ENCODE data around the gene SLC25A21.

Gene SLC25A21

DNA sequence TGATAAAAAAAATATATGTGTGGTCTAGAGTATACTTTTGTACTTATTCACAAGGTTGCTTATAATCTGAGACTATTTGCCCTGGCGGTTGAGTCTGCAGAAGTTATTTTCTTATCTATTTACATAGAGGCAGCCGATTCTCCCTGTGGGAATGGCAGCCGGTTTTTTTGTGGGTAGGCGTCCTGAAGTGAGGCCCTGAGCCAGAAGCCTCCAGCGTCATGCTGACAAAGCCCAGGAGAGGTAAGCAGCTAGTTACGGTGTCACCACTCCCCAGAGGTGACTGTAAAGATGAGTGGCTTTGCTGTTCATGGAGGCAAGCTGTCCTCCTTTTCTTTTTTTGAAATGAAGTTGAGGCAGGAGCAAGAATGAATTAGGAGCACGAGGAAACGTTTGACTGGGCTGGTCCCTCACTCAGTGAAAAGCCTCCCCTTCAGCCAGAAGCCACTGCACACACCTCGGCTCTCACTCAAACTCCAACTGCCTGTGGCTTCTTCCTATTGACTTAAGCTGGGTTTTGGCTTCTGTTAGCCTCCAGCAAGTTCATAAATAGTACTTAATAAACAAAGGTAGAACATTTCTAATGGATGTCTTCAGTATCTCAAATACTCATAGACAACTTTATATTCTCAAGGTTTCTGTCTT, 489.2 kb downstream of the SLC25A21 start:
- no peak for DNase-seq

DNA sequence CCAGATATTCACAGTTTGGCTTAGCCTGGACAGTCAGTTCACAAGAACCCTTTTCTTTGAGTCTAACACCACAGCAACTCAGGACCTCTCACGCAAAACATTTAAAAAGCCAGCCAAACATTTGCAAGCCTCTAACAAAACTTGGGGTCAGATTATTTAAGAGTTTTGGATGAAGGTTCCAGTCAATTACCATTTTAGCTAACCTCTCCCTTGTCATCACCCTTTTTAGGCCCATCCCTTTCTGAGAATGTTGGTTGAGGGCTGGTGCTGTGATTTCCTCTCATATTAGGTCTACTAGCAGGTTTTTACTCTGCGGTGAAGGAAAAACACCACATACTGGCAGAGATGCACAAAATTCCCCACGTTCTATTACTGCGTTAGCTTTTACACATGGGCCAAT, 490.1 kb downstream of the SLC25A21 start:
- no peak for DNase-seq

DNA sequence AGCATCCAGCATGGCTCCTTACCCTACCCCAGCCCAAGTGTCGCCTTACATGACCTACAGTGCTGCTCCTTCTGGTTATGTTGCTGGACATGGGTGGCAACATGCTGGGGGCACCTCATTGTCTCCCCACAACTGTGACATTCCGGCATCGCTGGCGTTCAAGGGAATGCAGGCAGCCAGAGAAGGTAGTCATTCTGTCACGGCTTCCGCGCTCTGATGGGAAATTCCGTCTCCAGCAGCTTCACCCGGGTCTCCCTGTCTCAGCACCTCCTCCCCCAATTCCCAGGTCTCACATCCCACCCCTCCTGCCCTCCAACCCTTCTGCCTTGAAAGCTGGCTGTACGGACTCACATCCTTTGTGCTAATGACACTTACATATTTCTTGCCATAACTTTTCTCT, 496.2 kb downstream of the SLC25A21 start:
- no peak for DNase-seq

DNA sequence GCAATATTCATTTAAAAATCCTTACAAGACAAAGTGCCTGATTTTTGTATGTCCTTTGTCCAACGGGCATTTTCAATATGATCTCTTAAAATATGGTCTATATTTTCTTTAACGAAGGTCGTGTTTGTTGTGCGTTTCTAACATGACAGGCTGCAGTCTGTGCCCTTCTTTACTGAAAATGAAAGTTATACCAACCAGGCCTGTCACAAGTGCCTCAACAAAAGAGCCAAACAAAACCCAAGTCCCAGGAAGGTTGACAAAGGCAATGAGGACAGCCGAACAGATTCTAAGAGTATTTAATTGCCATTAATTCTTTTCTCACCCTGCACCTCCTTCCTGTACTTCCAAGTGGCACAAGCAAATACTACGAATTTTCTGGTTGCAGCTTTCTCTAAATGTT, 496.8 kb downstream of the SLC25A21 start:
- DNase-seq = no peak

DNA sequence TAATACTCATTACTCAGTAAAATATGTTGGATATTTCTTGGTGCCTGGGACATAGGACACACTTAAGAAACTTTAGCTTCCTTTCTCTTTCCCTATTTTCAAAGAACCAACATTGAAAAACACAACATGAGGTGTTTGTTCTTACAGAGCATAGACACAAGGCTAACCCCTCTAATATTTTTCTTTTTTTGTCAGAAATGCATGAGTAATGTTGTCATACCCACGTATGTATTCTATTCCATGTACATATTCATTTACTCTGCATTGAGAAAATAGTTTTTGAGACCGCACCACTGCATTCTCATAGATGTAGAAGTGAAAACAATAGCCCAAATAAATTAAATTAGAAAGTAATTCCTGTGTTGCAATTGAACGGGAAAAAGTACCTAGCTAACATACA, 497.7 kb downstream of the SLC25A21 start:
- DNase-seq = no peak

DNA sequence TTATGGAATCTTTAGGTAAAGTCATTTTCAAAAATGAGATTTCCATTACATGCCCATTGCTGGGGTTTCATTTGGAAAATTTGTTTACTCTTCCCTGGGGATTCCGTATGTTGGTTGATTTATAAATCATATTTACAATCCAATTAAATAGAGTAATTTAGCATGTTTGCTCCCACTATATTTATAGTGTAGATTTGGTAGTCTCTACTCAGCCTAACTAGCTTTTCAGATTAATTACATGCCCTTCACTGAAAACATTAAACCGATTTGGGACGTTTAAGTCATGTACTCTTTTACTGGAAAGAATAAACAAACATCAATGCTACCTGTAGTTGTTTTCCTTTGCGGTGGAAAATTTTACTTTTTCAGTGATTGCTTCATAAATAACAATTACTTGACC, 500.3 kb downstream of the SLC25A21 start:
- peak; percentile 46 for DNase-seq

DNA sequence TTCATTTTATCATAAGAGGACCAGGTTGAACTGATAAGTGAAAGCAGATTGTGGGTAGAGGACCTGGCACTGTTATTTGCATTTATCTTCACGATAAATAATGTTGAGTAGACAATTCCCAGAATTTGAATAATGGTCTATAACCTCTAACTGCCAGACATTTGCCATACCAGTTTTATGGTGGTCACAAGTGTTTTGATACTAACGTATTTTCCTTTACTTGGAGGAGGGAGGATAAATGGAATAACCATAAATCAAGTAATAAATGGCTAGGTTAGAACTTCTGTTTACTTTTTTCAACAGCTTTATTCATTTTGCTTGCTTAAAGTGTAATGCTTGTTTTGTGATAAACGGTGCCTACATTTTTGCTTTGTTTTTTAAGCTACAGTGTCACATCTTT, 501.3 kb downstream of the SLC25A21 start:
- DNase-seq = no peak

DNA sequence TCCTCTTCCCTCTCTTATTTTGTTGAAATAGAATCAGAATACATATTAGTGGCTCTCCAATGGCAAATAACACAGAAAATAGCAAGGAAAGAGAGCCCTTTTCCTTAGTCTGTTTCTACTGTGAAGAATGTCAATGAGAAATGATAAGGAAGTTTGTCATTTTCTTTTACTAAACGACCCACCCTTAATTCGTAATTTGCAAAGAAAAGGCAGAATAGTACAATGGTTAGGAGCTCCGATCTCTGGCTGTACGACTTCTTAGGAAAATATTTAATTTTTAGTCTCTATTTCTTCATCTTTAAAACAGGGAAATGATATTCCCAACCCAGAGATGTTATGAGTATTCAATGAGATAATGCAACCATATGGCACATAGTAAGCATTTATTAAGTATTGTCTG, 504.7 kb downstream of the SLC25A21 start:
- DNase-seq = no peak

DNA sequence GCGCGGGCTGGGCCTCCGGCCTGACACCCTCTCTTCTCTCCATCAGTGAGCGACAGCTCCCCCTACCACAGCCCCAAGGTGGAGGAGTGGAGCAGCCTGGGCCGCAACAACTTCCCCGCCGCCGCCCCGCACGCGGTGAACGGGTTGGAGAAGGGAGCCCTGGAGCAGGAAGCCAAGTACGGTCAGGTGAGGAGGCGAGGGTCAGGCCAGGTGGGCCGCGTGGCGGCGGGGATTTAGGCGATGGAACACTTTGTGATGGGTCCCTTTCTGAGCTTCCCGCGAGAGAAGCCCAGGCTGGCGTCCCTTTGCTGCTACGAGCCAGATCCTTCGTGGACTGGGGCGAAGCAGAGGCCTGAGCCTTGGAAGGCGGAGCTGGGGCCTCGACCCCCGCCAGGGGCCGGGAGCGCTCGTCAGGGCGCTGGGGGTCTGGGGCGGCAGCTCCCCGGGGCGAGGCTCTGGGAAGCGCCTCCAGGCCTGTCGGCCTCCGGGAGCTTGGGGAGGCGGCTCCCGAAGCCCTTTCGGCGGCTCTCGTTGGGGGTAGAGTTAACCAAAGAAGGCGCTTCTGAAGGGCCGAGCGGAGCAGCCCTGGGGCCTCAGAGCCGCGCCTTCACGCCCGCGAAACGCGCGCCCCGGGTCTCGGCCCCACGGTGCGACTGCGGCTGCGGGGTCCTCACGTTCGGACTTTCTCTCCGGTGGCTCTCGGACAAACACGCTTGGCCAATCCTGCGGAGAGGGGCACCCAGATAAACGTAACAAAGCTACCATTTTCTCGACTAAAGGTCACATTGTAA, 505.8 kb downstream of the SLC25A21 start:
- no peak for DNase-seq

DNA sequence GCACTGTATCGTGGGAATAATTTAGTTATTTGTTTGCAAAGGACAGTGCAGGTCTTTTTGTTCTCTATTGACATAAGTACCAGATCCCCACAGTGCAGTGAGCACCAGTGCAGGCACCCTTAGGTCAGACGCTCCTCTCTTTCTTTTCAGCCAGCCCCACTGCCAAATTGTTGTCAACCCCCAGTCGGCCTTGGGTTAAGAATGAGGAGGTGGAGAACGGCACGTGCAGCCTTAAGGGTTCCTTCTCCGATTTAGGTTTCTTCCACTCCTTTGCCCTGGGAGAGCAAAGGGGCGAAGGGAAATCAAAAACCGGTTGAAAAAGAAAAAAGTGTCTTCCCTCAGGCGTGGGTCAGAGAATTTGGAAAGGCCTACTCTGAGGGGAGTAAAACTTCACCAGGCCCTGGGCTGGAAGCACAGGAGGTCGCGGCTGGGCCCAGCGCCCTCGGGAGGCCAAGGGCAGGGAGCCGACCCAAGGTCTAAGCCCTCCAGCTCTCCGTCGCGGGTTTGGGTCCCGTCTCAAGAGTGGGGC, 506.5 kb downstream of the SLC25A21 start:
- DNase-seq = no peak

DNA sequence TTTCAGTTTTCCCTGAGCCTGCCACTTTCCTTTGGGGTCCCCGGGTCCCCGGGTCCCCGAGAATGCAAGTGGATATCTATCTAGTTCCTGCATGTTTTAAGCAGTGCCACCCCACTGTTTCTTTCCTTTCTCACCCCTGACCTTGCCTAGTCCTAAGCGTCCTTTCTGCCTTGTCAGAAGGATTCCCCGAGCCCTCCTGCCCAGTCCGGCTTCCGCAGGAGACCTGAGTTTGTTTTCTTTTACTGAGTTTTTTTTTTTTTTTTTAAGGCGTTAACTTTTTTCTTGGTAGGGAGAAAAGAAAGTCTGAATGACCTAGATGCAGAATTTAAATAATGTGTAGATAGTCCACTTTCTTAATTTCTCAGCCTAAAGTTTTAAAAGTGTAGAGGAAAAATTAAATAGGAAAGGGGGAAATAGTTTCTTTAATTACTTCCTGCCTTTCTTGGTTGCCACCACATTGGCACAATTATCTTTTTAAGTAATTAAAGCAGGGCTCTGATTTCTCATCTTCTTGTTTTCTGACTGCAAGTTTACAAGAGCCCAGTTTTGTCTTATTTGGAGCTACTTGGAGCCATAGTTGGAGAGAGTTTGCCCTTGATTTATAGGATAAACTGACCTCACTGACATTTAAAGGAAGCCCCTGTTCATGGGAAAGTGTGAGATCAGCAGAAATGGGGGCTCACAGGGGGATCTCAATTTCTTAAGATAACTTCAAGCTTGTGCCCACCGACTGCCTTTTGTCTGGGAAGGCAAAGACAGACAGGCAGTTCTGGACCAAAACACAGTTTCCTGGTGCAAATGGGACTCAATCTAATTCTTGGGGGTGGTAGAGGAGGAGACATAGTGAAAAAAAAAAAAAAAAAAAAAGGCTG, 507.8 kb downstream of the SLC25A21 start:
- no peak for DNase-seq

DNA sequence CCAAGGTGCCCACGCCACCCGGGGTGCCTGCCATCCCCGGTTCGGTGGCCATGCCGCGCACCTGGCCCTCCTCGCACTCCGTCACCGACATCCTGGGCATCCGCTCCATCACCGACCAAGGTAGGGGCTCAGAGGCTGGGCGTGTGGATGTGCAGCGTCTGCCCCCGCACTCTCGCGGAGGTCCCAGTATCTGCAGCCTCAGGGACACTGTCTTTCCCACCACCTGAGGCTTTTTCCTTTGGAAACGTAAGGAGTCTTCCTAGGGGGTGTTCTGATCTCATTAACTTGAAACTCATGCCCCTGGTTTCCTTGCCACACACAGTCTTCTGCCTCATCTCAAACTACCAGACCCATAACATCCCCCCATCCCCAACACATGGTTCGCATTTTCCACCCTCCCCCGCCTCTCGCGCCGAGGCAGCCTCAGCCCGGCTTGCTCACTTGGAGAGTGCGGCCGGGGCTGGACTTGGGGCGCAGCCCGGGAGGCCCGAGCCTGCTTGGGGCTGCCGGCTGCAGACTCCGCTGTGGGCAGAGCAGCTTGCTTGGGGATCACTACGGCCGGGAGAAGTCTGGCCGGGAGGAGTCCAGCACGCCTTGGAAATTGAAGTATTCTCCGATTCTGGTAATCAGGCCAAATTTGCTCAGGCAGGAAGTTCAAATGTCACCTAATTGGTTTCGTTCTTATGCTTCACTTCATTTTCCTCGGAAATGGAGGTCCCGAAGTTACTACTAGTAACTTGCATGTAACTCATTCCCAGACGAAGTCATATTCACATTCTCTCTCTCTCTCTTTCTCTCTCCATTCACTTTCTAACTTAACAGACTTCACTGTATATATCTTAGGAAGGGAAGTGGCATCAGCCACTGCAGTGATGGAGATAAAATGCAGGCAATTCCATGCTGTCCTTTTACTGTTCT, 508.7 kb downstream of the SLC25A21 start:
- DNase-seq = no peak

DNA sequence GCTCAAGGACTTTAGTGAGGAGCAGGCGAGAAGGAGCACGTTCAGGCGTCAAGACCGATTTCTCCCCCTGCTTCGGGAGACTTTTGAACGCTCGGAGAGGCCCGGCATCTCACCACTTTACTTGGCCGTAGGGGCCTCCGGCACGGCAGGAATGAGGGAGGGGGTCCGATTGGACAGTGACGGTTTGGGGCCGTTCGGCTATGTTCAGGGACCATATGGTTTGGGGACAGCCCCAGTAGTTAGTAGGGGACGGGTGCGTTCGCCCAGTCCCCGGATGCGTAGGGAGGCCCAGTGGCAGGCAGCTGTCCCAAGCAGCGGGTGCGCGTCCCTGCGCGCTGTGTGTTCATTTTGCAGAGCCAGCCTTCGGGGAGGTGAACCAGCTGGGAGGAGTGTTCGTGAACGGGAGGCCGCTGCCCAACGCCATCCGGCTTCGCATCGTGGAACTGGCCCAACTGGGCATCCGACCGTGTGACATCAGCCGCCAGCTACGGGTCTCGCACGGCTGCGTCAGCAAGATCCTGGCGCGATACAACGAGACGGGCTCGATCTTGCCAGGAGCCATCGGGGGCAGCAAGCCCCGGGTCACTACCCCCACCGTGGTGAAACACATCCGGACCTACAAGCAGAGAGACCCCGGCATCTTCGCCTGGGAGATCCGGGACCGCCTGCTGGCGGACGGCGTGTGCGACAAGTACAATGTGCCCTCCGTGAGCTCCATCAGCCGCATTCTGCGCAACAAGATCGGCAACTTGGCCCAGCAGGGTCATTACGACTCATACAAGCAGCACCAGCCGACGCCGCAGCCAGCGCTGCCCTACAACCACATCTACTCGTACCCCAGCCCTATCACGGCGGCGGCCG, 509.6 kb downstream of the SLC25A21 start:
- DNase-seq = peak; percentile 51

DNA sequence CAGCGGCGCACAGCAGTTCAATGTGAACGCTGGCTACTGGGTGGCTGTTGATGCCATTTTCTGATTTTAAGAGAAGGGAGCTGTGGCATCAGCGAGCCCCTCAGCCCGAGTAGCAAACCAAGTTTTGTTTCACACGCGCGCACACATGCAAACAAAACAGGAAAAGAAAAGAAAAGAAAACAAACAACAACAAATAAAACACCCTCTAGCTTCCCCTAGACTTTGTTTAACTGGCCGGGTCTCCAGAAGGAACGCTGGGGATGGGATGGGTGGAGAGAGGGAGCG, 510.2 kb downstream of the SLC25A21 start:
- DNase-seq = no peak

DNA sequence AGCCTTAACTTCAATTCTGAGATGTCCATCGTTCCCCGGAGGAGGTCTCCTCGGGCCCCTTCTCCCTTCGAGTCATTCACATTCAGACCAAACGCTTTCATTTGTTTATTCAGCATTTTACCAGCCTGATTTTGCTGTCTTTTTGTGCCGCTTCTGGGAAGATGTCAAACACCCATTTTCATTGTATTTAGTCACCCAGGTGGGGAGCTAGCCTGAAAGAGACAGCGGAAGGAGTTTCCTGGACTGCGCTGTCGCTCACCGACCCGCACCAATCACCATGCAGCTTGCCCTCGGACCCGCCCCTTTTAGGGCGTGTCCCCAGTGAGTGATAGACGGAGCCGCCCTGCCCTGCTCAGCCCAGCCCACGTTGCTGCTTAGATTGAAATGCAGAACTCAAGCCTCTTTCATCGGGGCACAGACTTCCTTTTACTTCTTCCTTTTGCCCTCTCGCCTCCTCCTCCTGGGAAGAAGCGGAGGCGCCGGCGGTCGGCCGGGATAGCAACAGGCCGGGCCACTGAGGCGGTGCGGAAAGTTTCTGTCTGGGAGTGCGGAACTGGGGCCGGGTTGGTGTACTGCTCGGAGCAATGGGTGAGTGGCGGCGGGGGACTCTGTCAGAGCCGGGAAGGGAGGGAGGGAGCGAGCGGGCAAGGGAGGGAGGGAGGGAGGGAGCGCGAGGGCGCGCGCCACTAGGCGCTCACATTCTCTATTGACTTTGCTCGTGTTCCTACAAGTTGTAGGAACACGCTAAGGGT, 510.7 kb downstream of the SLC25A21 start, which contains the start of gene PAX9:
TSS of gene PAX9 (plus strand) at position 355 of the 752 bp plus-strand sequence. CDS start at position 585, 230 bp downstream.
- peak; percentile 92 for DNase-seq

DNA sequence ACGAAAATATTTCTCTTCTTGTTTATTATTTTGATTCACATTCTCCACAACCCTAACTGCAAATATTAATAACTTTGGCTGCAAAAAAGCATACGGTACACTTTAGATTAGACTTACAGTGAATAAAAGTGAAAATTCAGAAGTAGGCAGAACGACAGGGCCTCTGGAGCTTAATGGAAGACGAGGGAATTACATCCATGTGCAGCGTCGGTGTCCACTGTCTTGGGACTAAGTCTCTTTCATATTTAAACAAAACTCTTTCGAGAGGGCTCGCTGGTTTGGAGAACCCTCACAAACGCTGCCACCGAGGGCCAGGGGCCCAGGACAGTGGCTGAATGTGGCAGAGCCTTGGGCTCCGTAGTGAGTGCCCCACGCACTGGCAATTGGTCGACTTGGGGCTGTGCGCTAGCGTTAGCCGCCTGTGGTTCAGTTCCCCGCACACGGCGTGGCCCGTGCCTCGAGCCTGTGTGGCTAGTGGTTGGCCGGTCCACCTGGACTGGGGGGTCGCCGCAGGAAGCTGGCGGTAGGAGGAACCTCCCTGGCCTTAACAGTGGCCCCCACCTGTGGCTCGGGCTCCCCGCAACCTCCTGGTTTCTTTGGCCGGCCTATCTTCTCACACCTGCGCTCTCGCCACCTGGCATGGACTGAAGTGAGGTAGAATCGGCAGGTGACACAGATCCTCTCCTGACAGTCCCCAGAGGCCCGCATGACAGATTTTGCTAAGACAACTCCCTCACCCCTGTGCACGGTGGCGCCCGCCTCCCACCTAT, 511.5 kb downstream of the SLC25A21 start:
- DNase-seq = peak; percentile 68

DNA sequence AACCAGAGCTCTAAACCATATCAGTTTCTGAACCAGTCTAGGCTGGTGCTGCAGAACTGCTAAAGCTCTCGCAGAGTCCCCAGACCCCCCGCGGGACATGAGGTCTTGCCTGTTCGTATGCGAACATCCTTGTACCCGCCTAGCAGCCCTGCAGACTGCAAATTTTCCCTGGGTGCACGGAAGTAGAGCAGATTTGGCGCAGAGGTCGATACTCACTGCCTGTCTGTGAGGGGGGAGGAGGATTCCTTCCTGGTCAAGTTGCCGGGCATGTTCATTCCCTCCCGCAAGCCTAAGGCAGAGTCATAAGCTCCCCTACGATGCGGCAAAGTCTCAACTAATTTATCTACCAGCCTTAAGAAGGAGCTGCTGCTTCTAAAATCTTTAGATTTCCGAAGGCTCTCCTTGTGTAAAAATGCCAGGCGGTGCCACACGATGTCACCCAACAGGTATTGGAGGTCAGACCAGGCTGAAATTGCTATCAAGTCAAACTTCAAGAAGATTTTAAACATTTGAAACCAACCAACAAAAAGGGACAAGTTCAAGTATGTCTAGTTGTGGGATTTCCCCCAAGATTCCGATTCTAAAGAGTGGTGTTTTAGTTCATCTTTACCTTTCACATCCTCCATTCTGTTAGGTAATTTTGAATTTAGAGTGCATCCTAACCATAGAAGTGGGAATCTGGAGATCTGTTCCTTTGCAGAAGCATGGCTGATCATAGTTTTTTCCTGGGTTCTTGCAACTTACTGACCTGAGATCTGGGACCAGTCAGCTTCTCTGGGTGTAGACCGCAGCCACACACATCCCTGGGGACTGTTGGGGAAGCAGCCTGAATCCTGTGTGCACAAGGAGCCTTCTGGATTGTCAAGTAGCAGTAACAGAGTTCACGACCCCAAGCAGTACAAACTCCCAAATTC, 512.3 kb downstream of the SLC25A21 start:
- no peak for DNase-seq

DNA sequence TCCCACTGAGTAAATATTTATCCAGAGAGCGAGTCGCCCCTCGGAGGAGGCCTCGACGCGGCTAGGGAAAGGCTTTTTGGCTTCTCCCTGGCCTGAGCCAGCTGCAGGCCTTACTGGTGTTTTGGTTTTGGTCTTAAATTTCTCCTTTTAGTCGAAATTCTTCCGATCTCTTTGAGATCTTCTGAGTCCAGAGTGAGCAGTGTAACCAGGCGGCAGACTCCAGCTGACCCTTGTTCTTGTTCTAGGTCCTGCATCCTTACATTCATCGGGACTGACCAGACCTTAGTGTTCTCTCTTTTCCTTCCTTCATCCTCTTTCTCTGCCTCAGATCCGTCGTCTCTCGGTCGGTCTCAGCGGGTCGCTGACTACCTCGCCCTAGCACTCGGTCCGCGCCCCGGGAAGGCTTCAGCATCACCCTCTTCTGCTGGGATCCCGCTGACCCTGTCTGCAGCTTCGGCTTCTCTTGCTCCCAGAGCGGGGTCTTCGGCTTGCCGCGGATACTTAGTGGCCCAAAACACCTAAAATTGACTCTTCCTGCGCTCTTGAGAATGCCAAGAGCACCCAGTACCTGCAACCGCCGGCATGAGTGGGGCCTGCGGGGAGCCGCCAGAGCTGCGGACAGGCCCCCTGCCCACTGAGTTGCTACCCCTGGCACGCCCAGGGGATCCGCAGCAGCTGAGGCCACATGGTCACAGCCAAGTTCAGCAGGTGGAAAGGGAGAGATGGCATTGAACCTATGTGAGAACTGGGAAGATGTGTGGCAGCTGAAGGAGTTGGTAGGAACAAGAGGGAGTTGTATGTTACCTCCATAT, 513.2 kb downstream of the SLC25A21 start:
- no peak for DNase-seq

All from NCI-H1105 (cell line).